ENCODE results near the gene ASPHD1.
"Not testable (repeated sequence)": the region's sequence is repeated elsewhere in the genome, so short reads cannot be mapped to it uniquely, and the experiment has no call there.

The ASPHD1 gene, protein sequence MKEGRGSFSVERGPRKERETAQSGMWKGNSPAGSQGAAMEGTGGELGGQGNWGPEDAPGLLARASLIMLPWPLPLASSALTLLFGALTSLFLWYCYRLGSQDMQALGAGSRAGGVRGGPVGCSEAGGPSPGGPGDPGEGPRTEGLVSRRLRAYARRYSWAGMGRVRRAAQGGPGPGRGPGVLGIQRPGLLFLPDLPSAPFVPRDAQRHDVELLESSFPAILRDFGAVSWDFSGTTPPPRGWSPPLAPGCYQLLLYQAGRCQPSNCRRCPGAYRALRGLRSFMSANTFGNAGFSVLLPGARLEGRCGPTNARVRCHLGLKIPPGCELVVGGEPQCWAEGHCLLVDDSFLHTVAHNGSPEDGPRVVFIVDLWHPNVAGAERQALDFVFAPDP

DNA sequence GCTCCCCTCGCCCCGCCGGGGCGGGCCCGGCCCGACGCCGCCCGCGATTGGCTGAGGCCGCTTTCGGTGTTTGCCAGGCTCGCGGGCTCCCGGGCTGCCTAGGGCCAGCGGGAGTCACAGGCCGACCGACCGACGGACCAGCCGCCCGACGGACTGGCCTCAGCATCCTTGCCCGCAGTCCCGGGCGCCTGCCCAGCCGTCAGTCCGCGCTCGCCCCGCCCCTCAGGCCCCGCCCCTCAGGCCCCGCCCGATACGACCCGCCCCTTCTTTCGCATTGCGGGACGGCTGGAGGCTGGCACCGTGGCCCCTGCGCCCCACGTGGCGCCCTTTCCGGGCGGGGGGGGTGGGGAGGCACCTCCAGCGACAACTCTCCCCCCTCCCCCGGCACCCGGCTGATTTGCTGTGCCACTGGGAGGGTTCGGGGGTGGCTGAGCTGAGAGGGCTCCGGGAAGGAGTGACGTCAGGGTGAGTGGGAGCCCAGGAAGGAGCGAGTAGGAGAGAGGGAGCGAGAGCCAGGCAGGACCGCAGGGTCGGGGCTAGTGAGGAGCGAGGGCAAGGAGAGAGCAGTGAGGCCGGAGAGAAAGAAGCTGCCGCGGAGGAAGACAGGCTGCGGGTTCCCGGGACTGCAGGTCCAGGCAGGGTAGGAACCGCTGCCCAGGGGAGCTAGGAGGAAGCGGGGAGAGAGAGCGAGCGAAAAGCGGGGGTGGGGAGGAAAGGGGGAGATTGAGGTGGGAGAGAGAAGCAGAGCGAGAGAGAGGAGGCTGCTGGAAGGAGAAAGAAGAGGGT lies at the start of gene ASPHD1:
ASPHD1 (plus strand) TSS at position 387 of the 786 bp plus-strand sequence. CDS start 484 bp downstream, outside the sequence.
- peak; percentile 45 to 49 for DNase-seq

DNA sequence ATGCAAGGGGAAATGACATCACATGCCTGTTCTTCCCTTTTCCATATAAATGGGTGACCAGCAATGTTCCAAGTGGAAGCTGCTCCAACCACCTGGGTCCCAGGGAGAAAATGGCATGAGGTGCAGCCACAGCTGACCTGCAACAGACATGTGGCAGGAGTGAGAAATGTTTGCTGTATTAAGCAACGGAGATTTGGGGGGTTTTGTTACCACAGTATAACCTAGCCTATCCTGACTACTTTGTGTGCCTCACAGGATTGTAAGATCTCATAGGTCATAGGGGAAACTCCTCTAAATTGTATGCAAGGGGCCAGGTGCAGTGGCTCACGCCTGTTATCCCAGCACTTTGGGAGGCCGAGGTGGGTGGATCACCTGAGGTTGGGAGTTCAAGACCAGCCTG lies 49.3 kb upstream of the ASPHD1 start:
- no peak for DNase-seq

DNA sequence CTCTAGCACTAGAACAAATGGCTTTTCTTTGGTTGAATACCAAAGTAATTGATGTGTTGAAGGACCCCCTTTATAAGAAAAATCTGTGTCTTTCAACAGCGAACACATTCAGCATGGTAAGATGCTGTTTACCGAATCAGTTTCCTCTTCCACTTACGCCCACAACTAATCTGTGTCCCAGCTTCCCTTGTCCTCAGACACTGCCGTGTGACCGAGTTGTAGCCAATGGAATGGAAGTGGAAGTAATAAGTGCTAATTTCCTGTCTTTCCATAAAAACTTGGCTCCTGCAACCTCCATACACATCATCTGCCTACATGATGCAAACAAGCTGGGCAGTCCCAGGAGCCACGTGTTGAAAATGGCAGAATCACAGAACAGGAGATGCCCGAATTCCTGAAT lies 47.6 kb upstream of the ASPHD1 start:
- no peak for DNase-seq

DNA sequence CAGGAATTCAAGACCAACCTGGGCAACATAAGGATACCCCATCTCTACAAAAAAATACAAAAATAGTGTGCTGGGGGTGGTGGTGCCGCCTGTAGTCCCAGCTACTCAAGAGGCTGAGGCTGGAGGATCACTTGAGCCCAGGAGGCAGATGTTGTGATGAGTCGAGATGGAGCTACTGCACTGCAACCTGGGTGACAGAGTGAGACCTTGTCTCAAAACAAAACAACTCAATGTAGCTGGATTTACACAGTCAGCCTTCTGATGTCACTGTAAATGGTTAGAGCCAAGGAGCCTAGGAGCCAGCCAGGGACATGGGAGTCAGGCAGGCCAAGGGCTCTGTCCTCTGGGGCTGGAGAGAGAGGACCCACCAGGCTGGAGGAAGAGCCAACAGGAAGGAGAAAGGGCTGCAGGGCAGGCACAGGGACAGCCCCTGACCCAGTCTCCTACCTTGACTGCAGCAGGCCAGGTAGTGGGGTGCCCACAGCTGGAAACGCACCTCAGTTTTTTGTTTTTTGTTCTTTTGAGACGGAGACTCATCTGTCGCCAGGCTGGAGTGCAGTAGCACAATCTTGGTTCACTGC lies 45.7 kb upstream of the ASPHD1 start:
- no peak for DNase-seq

DNA sequence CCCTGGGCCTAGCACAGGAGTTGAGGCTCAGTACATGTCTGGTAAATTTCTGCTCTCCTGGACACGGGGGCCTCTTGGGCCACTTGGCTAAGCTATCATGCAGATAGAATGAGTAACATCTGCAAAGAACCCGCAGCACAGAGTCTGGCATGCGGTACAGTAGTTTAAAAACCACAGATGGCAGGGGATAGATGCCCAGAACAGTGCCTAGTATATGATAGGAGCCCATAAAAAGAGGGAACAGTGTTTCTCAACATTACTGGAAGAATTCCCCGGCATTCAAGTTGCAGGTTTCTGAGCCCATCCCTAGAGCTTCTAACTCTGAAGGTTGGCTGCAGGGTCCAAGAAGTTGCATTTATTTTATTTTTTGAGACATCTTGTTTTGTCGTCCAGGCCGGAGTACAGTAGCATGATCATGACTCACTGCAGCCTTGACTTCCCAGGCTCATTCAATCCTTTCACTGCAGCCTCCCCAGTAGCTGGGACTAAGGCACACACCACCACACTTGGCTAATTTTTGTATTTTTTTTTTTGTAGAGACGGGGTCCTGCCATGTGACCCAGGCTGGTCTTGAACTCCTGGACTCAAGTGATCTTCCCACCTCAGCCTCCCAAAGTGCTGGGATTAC lies 43.0 kb upstream of the ASPHD1 start:
- no peak for DNase-seq

DNA sequence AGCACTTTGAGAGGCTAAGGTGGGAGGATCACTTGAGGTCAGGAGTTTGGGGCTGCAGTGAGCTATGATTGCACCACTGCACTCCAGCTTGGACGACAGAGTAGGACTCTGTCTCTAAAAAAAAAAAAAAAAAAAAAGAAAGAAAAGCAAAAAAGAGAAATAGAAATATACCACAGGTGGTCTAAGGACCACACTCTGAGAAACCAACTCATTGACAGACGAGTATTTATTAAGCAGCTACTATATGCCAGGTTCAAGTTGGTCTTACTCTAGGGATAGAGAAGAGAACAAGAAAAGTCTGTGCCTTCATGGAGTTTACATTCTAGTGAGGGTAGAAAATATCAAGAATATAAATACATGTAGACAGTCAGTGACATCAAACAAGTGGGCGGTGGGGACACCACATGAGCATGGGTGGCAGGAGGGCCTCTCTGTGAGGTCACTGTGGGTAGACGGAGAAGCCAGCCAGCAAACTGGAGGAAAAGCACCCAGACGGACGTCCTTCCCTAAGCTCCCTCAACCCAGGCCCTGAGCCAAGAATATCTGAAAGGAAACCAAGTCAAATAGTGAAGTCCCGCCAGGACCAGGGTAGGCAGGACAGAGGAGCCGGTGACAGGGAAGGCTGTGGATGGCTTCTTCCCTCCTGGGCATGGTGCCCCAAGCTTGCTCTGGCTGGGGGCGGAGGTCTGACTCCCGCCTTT lies 42.0 kb upstream of the ASPHD1 start:
- DNase-seq, result no peak

DNA sequence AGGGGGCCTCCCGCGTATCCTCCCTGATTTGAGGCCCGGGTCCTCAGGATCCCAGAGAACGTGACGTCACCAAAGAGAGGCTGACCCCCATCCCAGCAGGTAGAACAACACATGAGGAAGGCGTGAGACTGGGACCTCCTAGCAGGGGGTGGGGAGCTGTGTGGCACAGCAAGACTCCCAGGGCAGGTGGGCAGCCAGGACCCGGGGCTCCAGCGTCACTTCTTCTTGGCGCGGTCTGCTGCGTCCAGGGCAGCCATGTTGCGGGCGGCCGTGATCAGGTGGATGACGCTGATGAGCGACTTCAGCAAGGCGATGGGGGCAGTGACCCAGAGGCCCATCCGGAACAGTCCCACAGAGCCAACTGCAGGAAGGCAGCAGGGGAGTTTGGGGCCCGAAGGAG lies 41.3 kb upstream of the ASPHD1 start:
- DNase-seq, result no peak

DNA sequence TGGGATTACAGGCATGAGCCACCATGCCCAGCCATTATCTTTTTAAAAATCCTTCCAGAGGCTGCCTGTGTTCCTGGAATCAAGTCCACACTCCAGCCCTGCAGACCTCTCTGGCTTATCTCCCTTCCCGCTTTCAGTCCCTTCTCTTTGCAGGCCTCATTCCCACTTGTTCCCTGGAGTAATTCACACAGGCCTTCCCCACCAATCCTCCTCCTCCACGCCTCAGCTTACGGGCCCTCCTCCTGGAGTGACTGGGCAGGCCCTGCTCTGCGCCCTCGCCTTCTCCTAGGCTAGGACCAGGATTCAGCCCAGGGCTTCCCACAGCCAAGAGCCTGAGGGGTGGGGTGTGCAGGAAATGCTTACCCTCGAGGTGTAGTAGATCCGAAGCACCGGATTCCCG lies 40.1 kb upstream of the ASPHD1 start:
- no peak for DNase-seq

DNA sequence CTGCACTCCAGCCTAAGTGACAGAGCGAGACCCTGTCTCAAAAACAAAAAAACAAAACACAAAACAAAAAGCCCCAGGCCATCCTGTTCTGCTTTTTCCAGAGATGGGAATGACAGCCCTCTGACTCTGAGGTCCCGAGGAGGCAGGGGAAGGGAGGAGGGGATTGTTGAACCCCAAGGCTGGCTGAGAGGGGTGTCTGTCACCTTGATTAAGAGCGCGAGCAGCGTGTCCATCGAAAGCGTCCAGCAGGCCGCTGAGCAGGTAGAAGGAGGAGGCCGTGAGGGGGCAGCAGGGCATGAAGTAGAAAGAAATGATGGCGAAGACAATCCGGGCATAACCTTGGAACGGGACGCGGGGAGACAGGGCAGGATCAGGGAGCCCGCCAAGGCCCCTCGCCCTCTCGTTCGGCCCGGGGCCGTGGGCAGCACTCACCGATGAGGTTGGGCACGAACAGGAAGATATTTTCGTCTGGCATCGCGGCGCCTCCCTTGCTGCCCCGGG lies 37.9 kb upstream of the ASPHD1 start:
- peak in 1 of 2 experiments; percentile 1 for DNase-seq

DNA sequence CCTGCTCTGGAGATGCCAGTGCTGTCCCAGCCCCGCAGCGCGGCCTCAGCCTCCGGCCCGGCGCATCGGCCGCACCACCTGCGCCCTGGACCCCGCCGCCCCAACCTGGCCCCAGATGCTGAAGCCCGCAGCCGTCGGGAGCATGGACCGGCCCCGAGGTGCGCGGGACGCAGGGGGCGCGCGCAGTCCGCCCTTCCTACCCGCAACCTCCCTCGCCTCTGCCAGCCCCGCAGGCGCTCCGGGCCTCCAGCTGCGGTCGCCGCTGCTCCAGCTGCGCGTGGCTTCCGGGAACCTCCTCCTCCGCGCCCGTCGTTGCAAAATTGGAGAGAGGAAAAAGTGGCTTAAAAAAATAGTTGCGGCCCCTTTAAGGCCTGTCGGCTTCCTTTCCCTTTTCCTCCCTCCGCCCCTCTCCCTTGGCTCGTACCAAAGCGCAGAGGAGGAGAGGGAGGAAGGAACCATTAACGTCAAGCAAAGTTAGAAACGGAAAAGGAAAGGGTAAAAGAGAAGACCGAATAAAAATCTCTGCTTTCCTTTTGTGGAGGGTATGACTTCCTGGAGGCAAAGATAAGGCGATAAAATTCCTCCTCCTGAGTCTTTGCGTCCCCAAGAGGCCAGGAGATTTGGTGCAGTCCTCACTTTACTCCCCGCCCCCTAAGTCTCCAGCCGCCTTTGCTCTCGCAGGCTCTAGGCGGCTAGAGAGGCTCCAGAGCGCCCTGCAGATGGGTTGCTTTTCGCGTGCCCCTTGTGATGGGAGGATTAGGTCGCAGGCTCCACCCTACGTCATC lies 37.2 kb upstream of the ASPHD1 start, which contains the start of gene CDIPT:
CDIPT (minus strand) TSS at position 343 of the 785 bp plus-strand sequence. CDS start 369 bp downstream, outside the sequence.
- peak; percentile 90 to 93 for DNase-seq

DNA sequence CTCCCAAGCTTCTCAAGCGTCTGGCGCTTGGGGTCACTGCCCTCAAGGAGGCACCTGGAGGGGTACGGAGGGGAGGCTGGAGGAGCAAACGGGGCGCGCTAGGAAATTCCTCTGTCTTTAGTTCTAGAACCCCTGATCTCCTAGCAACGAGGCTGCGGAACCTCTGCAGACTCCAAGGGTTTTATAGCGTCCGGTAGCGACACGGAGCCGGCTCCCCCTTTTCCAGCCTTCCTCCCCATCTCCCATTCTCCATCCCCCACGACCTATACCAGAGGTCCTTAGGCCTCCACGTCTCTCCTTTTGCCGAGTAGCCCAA lies 36.7 kb upstream of the ASPHD1 start:
- no peak for DNase-seq

DNA sequence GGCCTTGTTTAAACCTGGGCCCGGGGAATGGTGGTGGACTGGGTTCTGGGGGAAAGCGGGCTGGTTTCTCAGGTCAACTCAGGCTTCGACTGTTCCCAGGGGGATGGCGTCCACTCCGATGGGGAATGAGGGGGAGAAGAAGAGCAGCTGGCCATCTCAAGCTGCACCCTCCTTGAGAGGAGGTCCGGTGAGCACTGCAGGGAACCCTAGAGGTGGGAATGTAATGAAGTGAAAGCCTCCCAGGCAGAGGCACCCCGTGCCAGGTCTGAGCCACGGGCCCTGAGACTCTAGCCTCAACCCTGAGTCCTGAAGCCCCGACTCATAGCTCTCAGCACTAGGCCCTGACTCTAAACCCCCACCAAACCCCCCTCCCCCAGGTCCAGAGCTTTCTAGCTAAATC lies 36.1 kb upstream of the ASPHD1 start:
- no peak for DNase-seq

DNA sequence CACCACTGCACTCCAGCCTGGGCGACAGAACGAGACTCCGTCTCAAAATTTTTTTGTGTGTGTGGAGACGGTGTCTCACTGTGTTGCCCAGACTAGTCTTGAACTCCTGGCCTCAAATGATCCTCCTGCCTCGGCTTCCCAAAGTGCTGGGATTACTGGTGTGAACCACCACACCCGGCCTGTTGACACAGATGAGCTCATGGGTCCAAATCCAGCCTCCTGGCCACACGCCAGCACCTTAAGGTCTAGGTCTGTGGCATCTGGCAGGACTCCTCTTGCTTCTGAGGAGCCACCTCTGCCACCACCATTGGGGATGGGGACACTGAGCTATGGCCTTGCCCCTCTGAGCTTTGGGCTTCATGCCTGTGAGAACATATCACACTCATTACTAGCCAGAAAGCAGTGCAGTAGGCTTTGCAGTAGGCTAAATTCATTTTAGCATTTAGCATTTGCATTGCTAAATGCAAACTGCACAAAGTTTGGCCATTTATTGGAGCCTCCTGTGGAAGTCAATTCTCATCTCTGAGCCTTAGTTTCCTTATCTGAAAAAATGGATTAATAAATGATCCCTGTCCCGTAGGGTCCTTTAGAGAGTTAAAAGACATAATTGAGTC lies 31.8 kb upstream of the ASPHD1 start:
- DNase-seq, result no peak

DNA sequence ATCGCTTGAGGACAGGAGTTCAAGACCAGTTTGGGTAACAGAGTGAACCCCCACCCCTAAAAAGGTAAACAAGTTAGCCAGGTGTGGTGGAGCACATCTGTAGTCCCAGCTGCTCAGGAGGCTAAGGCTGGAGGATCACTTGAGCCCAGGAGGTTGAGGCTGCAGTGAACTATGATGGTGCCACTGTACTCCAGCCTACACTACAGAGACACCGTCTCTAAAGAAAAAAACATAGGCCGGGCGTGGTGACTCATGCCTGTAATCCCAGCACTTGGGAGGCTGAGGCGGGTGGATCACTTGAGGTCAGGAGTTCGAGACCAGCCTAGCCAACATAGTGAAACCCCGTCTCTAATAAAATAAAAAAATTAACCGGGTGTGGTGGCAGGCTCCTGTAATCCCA lies 31.2 kb upstream of the ASPHD1 start:
- not testable (repeated sequence) for DNase-seq

DNA sequence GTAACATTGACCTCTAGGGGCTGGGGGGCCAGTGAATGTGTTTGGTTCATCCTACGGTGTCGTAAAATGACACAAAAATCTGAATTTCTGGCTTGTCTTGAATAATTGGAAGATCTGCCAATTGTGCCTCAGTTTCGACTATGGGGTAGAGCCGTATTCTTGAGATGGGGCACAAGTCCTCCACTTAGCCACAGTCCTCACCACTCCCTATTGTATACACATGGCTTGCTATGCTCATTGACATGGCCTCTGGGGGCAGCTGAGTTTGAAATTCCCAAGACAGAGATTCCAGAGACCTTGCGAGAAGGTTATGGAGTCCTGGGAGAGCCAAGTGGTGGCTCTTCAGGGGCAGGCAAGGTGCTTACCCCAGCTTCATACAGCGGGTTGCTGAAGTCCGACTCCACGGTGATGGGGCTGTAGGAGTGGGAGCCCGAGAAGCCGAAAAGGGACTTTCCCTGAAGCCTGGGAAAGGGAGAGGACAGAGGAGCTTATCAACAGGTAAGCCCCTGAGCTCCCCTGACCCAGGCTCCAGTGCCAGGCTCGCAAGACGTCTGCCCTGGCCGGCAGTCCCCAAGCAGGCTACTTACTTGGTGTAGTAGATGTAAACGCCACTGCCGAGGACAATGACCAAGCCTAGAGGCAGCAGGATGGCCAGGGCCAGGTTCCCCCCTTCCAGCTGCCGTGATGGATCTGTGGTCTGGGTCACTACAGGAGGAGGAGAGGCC lies 28.3 kb upstream of the ASPHD1 start:
- no peak for DNase-seq

DNA sequence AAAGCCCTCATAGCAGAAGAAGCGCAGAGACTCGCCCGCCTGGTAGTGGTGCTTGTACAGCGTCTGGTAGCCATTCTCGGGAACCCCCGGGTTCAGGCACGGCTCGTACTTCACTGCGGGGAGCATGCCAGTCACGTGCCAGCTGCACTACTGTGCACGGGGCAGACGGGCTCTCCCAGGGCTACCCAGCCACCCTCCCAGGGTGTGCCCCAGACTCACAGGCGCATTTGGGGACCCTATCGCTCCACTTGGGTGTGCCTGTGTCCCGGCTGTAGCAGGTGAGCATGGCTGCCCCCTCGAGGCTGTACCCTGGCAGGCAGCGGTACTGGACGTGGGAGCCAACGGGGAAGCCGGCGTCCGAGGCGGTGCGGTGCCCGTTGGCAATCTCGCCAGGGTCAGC lies 27.0 kb upstream of the ASPHD1 start:
- no peak for DNase-seq

DNA sequence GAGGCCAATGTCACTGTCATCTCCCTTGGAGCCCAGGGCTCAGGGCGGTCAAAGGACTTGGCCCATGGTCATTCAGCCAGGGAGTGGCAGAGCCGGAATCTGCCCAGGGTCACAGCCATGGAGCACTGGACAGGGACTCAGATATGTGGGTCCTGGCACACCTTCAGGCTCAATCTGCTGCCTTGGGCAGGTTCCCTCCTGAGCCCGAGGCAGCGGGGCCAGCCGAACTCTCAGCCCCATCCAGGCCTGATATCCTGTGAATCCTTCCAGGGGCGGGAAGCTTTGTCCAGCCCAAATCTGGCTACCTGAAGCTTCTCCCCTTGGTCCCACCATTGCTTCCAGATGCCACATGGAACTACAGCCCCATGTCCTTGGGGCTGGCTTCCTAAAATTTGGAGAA lies 25.1 kb upstream of the ASPHD1 start:
- DNase-seq, result no peak

DNA sequence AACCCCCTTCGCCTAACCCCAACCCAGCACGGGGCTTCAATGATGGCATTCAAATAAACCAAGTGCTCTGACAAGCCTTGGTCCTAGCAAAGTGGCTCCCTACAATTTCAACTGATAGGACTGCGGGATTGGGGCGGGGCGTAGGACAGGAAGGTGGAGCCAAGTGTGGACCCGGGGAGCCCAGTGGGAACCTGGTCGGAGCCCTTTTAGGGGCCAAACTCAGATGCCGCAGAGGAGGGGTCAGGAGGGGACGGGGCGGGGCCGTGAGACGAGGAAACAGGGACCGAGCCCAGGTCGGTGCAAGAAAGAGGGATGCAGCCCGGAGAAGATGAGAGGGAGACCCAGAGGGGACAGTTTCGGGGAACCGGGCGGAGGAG lies 24.1 kb upstream of the ASPHD1 start:
- DNase-seq, result no peak

DNA sequence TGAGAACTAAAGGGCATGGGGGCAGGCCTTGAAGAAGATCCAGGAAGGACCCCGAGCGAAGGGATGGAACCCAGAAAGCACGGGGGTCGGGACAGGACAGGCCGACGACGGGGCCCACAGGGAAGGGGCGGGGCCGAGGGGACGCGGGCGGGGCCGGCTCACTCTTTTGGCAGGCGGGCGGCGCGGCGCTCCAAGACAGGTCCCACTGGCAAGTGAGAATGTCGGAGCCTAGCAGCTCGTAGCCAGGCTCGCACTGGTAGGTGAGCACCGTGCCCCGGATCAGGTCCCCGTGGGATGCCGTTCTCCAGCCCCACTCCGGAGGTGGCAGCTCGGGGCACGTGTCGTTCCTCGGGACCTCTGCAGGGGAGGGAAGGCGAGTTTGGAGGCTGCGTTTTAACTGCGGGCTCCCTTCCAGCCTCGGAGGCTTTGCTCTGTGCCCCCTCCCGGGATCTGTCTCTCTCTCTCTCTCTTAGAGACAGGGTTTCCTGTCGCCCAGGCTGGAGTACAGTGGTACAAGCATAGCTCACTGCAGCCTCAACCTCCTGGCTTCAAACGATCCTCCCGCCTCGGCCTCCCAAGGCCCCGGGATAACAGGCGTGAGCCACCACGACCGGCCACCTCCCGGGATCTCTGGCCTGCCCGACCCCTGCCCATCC lies 23.6 kb upstream of the ASPHD1 start:
- no peak for DNase-seq

All from AML-193 (cell line).